ENCODE measurements around the gene CCDC88C.

GRCh38 chr14:91412939-91413338 lies 4.7 kb downstream of the CCDC88C start:
- TF ChIP-seq TCF7L2 (IDR thresholded peaks at IDR 0.05; ENCODE audit: low read depth, low read length) (no peak), CTCF (IDR thresholded peaks at IDR 0.05) (no peak), POLR2AphosphoS5 (IDR thresholded peaks at IDR 0.05; ENCODE audit: low read depth, low read length) (no peak)
- TF ChIP-seq, protein P1, sequence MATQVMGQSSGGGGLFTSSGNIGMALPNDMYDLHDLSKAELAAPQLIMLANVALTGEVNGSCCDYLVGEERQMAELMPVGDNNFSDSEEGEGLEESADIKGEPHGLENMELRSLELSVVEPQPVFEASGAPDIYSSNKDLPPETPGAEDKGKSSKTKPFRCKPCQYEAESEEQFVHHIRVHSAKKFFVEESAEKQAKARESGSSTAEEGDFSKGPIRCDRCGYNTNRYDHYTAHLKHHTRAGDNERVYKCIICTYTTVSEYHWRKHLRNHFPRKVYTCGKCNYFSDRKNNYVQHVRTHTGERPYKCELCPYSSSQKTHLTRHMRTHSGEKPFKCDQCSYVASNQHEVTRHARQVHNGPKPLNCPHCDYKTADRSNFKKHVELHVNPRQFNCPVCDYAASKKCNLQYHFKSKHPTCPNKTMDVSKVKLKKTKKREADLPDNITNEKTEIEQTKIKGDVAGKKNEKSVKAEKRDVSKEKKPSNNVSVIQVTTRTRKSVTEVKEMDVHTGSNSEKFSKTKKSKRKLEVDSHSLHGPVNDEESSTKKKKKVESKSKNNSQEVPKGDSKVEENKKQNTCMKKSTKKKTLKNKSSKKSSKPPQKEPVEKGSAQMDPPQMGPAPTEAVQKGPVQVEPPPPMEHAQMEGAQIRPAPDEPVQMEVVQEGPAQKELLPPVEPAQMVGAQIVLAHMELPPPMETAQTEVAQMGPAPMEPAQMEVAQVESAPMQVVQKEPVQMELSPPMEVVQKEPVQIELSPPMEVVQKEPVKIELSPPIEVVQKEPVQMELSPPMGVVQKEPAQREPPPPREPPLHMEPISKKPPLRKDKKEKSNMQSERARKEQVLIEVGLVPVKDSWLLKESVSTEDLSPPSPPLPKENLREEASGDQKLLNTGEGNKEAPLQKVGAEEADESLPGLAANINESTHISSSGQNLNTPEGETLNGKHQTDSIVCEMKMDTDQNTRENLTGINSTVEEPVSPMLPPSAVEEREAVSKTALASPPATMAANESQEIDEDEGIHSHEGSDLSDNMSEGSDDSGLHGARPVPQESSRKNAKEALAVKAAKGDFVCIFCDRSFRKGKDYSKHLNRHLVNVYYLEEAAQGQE (IDR thresholded peaks at IDR 0.05; ENCODE audit: insufficient read depth in 1 of 2, low read depth in 2 of 2, low read length in 1 of 2) = no peak
